NCI-H345 treated with DMSO at 0.1 percent for 48 hours (cell line): Measurements from ENCODE around the gene SCN3B.
"Not testable (repeated sequence)": the region's sequence is repeated elsewhere in the genome, so short reads cannot be mapped to it uniquely, and the experiment has no call there.

Experiments
- DNase-seq: peaks from one replicate; lab custom pipeline; 2025; ENCODE audit not compliant: unreplicated experiment; lab: John Stamatoyannopoulos, UW

The SCN3B gene

DNA sequence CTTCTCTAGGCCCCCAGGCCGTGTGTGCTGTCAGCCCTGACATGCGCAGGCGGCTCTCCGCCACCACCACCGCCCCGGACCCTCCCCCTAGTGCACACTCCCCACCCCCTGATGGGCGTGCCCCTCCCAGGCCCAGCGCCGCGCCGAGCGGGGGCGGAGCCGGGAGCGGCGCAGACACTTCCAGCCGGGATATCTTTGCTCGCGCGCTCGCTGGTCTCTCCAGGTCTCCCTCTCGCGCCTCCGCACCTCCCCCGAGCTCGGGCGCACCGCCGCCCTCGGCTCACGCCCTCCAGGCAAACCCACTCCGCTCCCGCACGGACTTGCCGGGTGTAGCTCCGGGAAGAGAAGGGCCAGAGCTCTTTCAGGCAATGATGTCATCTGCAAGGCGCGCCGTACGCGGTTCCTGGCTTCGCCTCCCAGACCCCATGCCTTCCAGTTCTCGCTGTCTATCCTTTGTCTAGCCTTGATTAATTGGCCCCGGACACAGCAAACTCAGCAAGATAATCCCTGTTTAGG, at the start of gene SCN3B:
TSS of gene SCN3B (minus strand) at position 59 of the 516 bp plus-strand sequence. CDS start 823 bp downstream, outside the sequence.
- DNase-seq = peak; percentile 88

DNA sequence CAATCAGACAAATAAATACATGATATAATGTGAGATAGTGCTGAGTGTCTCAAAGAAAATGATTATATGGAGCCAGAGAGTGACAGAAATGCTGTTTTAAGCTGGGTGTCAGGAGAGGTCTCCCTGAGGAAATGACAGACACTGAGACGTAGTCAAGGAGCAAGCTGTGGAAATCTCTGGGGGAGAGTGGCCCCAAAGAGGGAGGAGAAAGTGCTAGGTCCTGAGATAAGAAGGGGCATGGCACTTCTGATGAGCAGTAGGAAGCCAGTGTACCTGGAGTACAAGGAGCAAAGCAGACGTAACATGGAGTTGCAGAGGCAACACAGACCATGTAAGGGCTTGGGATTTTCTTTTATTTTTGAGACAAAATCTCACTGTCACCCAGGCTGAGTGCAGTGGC, 48.3 kb upstream of the SCN3B start:
- no peak for DNase-seq

- no peak for DNase-seq
These were observed 47.7 kb upstream of the SCN3B start for GRCh38 chr11:123702139-123702538.

DNA sequence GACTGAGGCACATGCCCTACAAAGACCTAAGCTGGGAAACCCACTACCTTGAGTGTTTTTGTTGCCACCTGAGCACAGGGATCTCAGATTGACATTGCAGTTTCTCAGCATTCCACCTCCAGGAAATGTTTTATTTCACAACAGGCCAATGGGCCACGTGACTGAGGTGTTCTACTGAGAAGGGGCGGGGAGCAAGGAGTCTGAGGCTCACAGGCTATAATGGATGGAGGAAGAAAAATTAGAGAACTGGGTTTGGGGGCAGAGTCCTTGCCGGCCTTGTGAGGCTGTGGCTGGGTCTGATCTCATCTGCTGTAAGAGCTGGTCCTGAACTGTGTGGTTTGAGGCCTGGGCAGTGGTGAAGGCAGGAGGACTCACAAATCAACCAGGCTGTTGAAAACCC, 46.3 kb upstream of the SCN3B start:
- no peak for DNase-seq

- DNase-seq = no peak
These were observed 44.2 kb upstream of the SCN3B start for GRCh38 chr11:123698546-123699127.

DNA sequence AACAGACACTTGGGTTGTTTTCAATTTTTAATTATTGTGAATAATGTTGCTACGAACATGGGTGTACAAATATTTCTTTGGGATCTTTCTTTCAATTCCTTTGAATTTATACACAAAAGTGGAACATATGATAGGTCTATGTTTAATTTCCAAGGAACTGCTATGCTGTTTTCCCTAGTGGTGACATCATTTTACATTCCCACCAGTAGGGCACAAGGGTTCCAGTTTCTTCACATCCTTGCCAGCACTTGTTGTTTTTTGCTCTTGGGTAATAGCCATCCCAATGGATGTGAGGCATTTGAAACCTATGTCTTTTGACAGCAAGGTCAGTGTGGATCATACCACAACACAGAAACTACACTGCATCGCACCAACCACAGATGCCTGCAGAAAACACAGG, 41.8 kb upstream of the SCN3B start:
- no peak for DNase-seq

GRCh38 chr11:123695231-123695630, 40.8 kb upstream of the SCN3B start:
- no peak for DNase-seq

- DNase-seq = no peak
These were observed 40.1 kb upstream of the SCN3B start for GRCh38 chr11:123694551-123694950.

DNA sequence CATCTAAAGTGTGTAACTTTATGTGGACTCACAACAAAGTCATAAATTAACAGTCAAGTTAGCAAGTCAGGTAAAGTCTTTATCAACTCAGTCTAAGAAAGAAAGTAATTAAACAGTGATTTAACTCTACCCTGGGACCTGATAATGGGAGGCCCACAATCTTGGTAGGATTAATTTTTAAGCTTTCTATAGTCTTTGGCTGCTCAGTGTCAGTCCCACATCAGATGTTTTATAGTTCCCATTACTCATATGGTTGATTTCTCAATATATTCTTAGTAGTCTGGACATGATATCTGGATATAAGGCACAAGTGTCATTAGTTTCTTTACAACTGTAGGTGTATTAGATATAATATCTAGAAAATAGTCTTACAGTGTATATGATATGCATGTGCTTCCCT, 38.5 kb upstream of the SCN3B start:
- DNase-seq = no peak

DNA sequence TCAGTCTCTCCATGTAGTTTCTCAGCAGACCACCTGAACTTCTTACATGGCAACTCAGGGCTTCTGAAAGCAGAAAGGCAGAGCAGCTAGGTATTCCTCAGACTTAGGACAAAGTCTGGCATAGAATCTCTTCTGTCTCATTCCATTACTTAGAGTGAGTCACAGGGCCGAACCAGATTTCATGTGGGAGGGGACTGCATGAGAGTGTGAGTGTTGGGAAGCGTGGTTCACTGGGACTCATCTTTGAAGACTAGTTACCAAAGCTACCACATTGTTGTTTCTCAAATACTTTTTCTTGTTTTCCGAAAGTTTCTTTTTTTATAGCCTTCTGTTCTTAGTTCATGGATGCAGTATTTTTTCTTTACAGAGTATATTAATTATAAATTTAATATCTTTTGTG, 36.1 kb upstream of the SCN3B start:
- DNase-seq = no peak

DNA sequence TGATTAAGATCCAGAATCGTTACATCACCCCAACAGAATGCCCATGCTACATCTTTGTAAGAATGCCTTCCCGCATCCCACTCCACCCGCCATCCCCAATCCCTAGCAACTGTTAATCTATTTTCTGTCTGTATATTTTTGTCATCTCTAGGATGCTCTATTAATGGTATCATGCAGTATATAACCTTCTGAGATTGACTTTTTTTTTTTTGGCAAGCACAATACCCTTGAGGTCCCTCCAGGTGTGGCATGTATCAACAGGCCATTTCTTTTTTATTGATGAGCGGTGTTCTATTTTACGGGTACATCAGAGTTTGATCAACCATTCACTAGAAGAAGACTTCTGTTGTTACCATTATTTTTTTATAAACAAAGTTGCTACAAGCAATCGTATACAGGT, 30.2 kb upstream of the SCN3B start:
- no peak for DNase-seq

DNA sequence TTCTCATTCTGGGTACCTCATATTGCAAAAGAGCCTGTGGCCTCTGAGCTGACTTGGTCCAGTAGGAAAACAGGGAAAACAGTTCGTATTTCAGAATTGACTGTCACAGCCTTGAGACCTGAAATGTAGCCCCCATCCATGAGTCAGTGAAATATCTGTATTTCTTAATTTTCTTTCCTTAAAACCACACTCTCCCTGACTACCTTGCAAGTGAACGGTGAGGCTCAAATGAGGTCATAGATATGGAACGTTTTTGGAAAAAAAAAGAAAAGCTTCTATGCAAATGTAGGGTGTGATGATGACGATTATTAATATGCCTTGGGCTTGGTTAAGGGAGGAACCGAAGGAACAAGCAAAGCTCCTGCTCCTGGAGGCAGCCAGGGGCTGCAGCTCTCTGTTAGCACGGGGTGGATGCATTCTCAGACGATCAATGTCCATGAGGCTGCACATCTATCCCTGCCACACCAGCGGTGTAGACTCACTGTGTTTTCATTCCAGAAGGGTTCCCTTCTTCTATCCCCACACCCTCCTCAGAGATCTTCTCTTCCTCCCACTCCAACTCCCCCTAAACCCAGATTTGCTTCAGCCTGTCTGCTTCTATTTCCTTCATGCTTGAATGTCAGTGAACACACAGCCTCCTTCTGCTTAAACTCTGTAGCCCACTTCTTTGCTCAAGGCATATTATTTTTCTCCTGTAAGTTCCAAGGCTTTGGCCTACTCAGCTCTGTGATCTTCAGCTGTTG, 29.2 kb upstream of the SCN3B start:
- DNase-seq = no peak

DNA sequence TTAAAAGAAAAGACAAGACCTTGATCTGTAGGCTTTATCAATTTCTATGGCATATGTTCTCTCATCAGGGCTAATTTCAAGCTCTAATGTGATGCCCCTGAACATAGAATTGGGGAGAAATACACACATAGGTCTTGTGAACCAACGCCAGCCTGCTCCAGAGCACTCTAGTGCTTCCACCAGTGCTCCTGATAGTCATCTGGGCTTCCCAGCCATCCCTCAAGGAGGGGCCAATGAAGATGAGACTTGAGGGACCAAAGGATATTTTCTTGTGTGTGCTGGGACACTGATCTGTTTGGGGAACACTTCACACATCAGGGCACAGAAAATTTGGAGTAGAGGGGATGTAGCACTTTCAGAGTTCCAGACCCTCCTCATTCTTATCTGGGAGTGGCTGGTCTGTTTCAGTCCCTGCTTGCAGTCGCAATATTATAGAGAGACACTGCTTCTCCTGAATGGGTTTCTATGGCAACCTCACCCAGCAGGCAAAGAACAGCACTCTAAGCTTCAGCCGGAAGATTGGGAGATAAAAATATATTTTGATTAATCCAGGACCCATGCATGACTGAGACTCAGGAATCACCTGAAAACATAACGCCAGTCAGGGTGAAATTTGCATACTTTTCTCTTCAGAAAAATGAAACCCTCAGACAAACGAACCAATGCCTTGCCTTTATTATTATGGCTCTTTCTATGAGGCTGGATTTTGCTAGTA, 28.4 kb upstream of the SCN3B start:
- no peak for DNase-seq

DNA sequence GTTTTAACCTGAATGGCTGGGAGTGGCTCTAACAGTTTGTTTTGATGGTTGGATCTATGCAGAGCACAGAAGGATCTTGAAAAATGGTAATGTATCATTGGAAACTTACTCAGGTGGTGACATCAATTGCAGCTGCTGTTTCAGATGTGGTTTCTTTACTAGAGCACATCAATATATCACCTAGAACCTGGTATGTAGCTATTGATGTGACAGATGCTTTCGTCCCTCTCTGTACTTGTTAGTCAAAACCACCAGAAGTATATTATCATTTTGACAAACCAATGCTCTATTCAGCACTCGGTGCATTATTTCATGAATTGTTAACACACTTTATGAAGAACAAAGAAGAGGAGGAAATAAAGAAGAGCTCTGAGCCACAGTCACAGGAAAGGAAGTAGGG, 26.6 kb upstream of the SCN3B start:
- no peak for DNase-seq

GRCh38 chr11:123678246-123678645, 23.8 kb upstream of the SCN3B start:
- DNase-seq = no peak

- DNase-seq = no peak
These were observed 23.1 kb upstream of the SCN3B start for GRCh38 chr11:123677510-123677909.

GRCh38 chr11:123674297-123674696, 19.9 kb upstream of the SCN3B start:
- DNase-seq = no peak

GRCh38 chr11:123672568-123672967, 18.1 kb upstream of the SCN3B start:
- DNase-seq = no peak

DNA sequence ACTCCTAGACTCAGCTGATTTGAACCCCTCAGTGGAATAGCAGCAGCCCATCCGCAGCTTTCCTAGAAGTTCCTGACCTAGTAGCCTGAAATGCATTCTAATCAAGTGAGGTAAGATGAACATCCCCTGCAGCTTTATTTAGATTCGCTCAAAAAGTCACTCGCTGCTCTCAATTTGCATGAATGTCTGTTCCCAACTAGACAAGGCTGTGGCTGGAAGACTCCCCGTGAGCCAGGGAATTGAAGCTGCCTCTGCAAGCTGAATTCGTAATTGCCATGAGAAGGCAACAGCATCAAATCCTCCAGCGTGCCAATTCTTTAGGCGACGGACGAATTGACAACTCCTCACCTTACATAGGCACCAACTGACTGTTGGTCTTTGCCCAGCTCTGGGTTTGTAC, 17.1 kb upstream of the SCN3B start:
- no peak for DNase-seq

DNA sequence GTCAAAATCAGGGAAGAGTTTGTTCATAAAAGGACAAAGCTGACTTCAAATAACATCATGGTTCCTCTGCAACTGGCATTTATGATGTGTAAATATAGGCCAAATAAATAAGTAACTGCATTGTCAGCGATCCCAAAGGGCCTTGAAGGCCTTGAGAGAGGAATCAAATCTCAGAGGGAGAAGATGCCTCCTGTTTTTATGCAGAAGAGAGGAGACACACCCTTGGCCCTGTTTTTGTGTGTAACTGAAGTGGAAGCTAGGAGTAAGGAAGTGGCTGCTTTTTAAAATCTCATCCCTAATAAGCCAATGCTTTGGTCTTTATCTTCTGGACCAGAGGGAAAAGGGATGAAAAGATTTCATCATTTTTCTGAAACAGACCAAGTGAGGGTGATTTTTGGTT, 15.7 kb upstream of the SCN3B start:
- DNase-seq = no peak

DNA sequence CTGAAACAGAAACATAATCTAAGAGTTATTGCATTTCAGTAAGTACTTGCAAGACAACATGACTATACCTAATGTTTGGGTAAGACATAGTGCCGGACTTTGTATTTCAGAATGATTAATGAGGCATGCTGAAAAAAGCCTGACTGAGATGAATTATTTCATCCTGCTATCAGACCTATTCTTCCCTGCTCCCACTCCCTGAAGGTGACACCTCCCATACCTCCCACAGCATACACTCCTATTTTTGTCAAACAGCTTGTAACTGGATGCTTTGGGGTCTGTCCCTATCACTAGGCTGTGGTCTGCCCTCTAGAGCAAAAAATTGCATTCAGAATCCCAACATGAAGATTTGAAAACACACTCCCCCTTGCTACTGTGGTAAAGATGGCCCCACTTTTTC, 10.9 kb upstream of the SCN3B start:
- DNase-seq = no peak

GRCh38 chr11:123659965-123660364, 5.5 kb upstream of the SCN3B start:
- not testable (repeated sequence) for DNase-seq
